SK-N-SH treated with all-trans-retinoic acid at 6 μM for 48 hours (cell line): ENCODE results near the gene ETF1.

Source experiments
- ARNTL ChIP-seq: fragments of 450-650 bp; formaldehyde crosslinking; IDR thresholded peaks from 2 replicates; pipeline ENCODE4 v1.5.0; 2020; ENCODE audit warnings: low read depth, mild to moderate bottlenecking, moderate library complexity, borderline replicate concordance
- CSDC2 ChIP-seq: fragments of 250-450 bp; sonication (Bioruptor Pico); IDR thresholded peaks from 2 replicates; pipeline ENCODE4 v1.5.0; 2020; ENCODE audit warnings: mild to moderate bottlenecking, moderate library complexity
- ISL1 ChIP-seq: fragments of 250-450 bp; sonication (Bioruptor Pico); IDR thresholded peaks from 2 replicates; pipeline ENCODE4 v2.1.2; 2022; ENCODE audit warnings: mild to moderate bottlenecking, moderate library complexity
- OSR1 ChIP-seq: fragments of 250-450 bp; sonication (Bioruptor Pico); IDR thresholded peaks from 2 replicates; pipeline ENCODE4 v1.8.0; 2022; ENCODE audit warnings: moderate library complexity, mild to moderate bottlenecking, inconsistent platforms
- RARB ChIP-seq: fragments of 250-450 bp; sonication (Bioruptor Pico); IDR thresholded peaks from 2 replicates; pipeline ENCODE4 v1.8.0; 2021; ENCODE audit warnings: mild to moderate bottlenecking, moderate library complexity
- ZFP3 ChIP-seq: fragments of 250-450 bp; sonication (Bioruptor Pico); IDR thresholded peaks from 2 replicates; pipeline ENCODE4 v1.5.0; 2020; ENCODE audit warnings: mild to moderate bottlenecking, moderate library complexity
- ZFP30 ChIP-seq: fragments of 450-650 bp; formaldehyde crosslinking; IDR thresholded peaks from 2 replicates; pipeline ENCODE4 v1.5.0; 2022; ENCODE audit warnings: mild to moderate bottlenecking, moderate library complexity
- ZNF565 ChIP-seq: fragments of 450-650 bp; formaldehyde crosslinking; conservative IDR thresholded peaks from 2 replicates; pipeline ENCODE4 v1.5.0; 2020; ENCODE audit warnings: low read depth, mild to moderate bottlenecking, moderate library complexity
- ZNF8 ChIP-seq: fragments of 450-650 bp; formaldehyde crosslinking; IDR thresholded peaks from 2 replicates; pipeline ENCODE4 v1.5.0; 2020; ENCODE audit warnings: mild to moderate bottlenecking, moderate library complexity
- TF ChIP-seq, protein P1 (sequence below): fragments of 250-450 bp; sonication (Bioruptor Pico); IDR thresholded peaks from 2 replicates; pipeline ENCODE4 v1.8.0; 2020; ENCODE audit warnings: mild to moderate bottlenecking, moderate library complexity, borderline replicate concordance
- TF ChIP-seq, protein P2 (sequence below): fragments of 250-450 bp; sonication (Bioruptor Pico); IDR thresholded peaks from 2 replicates; pipeline ENCODE4 v1.5.1; 2020; ENCODE audit warnings: low read depth, mild to moderate bottlenecking, moderate library complexity
- TF ChIP-seq, protein P3 (sequence below): fragments of 250-450 bp; sonication (Bioruptor Pico); IDR thresholded peaks from 2 replicates; pipeline ENCODE4 v1.5.1; 2021; ENCODE audit warnings: mild to moderate bottlenecking, moderate library complexity

DNA sequence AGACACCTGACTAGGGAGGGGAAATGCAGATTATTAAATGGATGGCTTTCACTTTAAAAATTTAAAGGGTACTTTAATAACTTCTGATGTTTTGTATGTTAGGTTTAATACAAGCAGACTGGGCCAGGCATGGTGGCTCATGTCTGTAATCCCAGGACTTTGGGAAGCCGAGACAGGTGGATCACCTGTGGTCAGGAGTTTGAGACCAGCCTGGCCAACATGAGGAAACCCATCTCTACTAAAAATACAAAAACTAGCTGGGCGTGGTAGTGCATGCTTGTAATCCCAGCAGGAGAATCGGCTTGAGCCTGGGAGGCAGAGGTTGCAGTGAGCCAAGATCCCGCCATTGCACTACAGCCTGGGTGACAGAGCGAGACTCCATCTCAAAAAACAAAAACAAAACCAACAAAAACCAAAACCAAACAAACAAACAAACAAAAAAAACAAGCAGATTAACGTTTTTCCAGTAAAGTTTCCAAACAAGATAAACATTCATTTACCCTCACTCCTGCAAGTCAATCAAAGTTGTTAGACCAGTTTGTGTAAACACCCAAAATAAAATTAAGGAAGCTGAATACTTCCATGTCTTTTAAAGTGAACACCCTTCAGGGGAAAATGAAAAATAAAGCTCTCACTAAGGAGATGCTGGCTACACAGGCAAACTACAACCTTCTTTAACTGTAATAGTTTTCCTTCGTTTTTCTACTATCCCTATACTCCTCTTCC is 14.1 kb downstream of the ETF1 start:
- TF ChIP-seq ZFP30 (CRISPR knock-in tag) (no peak), ISL1 (no peak), CSDC2 (CRISPR knock-in tag) (no peak), RARB (CRISPR knock-in tag) (no peak), ARNTL (CRISPR knock-in tag) (no peak), ZFP3 (CRISPR knock-in tag) (no peak), ZNF8 (CRISPR knock-in tag) (no peak), ZNF565 (CRISPR knock-in tag) (no peak), OSR1 (CRISPR knock-in tag) (no peak)
- TF ChIP-seq, protein P1, sequence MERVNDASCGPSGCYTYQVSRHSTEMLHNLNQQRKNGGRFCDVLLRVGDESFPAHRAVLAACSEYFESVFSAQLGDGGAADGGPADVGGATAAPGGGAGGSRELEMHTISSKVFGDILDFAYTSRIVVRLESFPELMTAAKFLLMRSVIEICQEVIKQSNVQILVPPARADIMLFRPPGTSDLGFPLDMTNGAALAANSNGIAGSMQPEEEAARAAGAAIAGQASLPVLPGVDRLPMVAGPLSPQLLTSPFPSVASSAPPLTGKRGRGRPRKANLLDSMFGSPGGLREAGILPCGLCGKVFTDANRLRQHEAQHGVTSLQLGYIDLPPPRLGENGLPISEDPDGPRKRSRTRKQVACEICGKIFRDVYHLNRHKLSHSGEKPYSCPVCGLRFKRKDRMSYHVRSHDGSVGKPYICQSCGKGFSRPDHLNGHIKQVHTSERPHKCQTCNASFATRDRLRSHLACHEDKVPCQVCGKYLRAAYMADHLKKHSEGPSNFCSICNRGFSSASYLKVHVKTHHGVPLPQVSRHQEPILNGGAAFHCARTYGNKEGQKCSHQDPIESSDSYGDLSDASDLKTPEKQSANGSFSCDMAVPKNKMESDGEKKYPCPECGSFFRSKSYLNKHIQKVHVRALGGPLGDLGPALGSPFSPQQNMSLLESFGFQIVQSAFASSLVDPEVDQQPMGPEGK: no peak
- TF ChIP-seq, protein P2, sequence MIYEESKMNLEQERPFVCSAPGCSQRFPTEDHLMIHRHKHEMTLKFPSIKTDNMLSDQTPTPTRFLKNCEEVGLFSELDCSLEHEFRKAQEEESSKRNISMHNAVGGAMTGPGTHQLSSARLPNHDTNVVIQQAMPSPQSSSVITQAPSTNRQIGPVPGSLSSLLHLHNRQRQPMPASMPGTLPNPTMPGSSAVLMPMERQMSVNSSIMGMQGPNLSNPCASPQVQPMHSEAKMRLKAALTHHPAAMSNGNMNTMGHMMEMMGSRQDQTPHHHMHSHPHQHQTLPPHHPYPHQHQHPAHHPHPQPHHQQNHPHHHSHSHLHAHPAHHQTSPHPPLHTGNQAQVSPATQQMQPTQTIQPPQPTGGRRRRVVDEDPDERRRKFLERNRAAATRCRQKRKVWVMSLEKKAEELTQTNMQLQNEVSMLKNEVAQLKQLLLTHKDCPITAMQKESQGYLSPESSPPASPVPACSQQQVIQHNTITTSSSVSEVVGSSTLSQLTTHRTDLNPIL (CRISPR knock-in tag): no peak
- TF ChIP-seq, protein P3, sequence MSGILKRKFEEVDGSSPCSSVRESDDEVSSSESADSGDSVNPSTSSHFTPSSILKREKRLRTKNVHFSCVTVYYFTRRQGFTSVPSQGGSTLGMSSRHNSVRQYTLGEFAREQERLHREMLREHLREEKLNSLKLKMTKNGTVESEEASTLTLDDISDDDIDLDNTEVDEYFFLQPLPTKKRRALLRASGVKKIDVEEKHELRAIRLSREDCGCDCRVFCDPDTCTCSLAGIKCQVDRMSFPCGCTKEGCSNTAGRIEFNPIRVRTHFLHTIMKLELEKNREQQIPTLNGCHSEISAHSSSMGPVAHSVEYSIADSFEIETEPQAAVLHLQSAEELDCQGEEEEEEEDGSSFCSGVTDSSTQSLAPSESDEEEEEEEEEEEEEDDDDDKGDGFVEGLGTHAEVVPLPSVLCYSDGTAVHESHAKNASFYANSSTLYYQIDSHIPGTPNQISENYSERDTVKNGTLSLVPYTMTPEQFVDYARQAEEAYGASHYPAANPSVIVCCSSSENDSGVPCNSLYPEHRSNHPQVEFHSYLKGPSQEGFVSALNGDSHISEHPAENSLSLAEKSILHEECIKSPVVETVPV: no peak
